MCF 10A (cell line): ENCODE data around the gene TCERG1L. TPM values are rescaled to one million over a fixed set of nuclear protein-coding genes. Genes with fewer than 3 reads are reported as not detected.

Experiments used
- BruUV-seq: library from RNA; stranded (reverse); fragments of 400-500 nt; replicated peaks from 2 replicates; lab custom pipeline; 2021; lab: Mats Ljungman, UMichigan
- CTCF ChIA-PET: fragments of 300-600 bp; sonication (Branson Sonifier 250); formaldehyde crosslinking; extraction: SDS; loops from one replicate; lab custom pipeline; 2021; ENCODE audit warnings: antibody characterized with exemption, inconsistent platforms; lab: Yijun Ruan, JAX
- POLR2A ChIA-PET: fragments of 300-600, 350-650 bp; sonication (Branson Sonifier 250); formaldehyde crosslinking; extraction: SDS; loops from one replicate; lab custom pipeline; 2020; ENCODE audit warnings: antibody characterized with exemption, inconsistent platforms; lab: Yijun Ruan, JAX
- DNase-seq: peaks from one replicate; pipeline ENCODE4 v3.0.0-alpha.2; 2018; ENCODE audit not compliant: unreplicated experiment
- H3K27ac Mint-ChIP-seq: one replicate; pipeline ENCODE4 v1.8.0; 2022; ENCODE audit warnings: mild to moderate bottlenecking, low read depth, mixed read lengths; ENCODE audit not compliant: unreplicated experiment
- H3K27me3 Mint-ChIP-seq: one replicate; pipeline ENCODE4 v1.8.0; 2022; ENCODE audit warnings: mixed read lengths; ENCODE audit not compliant: insufficient read depth, unreplicated experiment
- H3K36me3 Mint-ChIP-seq: one replicate; pipeline ENCODE4 v1.8.0; 2022; ENCODE audit warnings: mild to moderate bottlenecking, moderate library complexity, mixed read lengths; ENCODE audit not compliant: insufficient read depth, unreplicated experiment
- H3K4me1 Mint-ChIP-seq: one replicate; pipeline ENCODE4 v1.8.0; 2022; ENCODE audit warnings: mixed read lengths; ENCODE audit not compliant: insufficient read depth, unreplicated experiment
- H3K4me3 Mint-ChIP-seq: one replicate; pipeline ENCODE4 v1.8.0; 2022; ENCODE audit warnings: mild to moderate bottlenecking, moderate library complexity, mixed read lengths; ENCODE audit not compliant: unreplicated experiment
- H3K9me3 Mint-ChIP-seq: one replicate; pipeline ENCODE4 v1.8.0; 2022; ENCODE audit warnings: mixed read lengths; ENCODE audit not compliant: unreplicated experiment
- intact Hi-C: fragments of 100-400 bp; cut with micrococcal nuclease; formaldehyde crosslinking; loops from 2 replicates; pipeline ENCODE4 v1.14.1; 2022
- total RNA-seq: library from RNA; stranded (reverse); gene quantifications from 2 replicates; pipeline ENCODE4 v1.2.3, GENCODE V29; 2022
- TF ChIP-seq, protein P1 (sequence below): fragments of 200-600 bp; IDR thresholded peaks from one replicate; pipeline ENCODE4 v1.8.0; 2022; ENCODE audit warnings: antibody characterized with exemption, mild to moderate bottlenecking; ENCODE audit not compliant: unreplicated experiment

The TCERG1L gene
- total RNA-seq, 1 experiment from 2014 or later: not detected

DNA sequence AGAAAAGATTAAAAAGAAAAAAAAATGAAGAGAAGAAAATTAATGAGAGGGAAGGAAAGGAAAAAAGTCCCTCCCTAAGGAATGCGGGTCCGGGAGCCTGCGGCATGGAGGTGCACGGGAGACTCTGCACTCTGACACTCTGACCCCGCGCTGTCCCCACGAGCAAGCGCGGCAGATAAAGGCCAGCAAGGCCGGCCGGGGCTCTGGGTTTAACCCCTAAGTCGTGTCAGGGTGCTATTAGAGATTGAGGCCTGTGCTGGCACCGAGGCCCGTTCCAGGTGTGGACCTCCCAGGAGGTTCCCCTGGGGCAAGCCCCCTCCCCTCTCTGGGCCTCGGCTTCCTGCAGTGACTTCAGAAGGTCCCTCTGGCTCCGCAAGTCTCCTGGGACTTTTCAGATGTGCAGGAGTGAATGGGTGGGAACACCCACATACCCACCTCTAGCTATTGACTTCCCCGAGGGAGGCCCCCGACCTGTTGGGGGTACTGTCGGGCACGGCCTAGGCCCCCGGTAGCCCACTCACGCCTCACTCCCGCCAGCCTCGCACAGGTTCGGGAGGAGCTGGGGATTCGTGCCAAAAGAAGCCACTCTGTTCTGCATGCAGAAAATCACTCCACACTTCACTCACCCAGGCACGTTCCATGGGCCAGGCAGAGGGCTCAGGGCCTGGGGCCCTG is 164.1 kb downstream of the TCERG1L start:
- intact Hi-C loops: no loop called here
- no peak for DNase-seq
- H3K27ac Mint-ChIP-seq: no peak overlapping the region
- H3K27me3 Mint-ChIP-seq: no peaks in the 10 kb centered on the region
- CTCF ChIA-PET: no interaction called here
- TF ChIP-seq, protein P1, sequence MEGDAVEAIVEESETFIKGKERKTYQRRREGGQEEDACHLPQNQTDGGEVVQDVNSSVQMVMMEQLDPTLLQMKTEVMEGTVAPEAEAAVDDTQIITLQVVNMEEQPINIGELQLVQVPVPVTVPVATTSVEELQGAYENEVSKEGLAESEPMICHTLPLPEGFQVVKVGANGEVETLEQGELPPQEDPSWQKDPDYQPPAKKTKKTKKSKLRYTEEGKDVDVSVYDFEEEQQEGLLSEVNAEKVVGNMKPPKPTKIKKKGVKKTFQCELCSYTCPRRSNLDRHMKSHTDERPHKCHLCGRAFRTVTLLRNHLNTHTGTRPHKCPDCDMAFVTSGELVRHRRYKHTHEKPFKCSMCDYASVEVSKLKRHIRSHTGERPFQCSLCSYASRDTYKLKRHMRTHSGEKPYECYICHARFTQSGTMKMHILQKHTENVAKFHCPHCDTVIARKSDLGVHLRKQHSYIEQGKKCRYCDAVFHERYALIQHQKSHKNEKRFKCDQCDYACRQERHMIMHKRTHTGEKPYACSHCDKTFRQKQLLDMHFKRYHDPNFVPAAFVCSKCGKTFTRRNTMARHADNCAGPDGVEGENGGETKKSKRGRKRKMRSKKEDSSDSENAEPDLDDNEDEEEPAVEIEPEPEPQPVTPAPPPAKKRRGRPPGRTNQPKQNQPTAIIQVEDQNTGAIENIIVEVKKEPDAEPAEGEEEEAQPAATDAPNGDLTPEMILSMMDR: no peak
- BruUV-seq: no TSS peak
- no peak overlapping the region for H3K4me3 Mint-ChIP-seq
- H3K36me3 Mint-ChIP-seq: no peaks in the 10 kb centered on the region
- peaks cover 39% of the 10 kb centered on the region for H3K9me3 Mint-ChIP-seq
- H3K4me1 Mint-ChIP-seq: no peaks in the 10 kb centered on the region
- POLR2A ChIA-PET: no interaction called here

DNA sequence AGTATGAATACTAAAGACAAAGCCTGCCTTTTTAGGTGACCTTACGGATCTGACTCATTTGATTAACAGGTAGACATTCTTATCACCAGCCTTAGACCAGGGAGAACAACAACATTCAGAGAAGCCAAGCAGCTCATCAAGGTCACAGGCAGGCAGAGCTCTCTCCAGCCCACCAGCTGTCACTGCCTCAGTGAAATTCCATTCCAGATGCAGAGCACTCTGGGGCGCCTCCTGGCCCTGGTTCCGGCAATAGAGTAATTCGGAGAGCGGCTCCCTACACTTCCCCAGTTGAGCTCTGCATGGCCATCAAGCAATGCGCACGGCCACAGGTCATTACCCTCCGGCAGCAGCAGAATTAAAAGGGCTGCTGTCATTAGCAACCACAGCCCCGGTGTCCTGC is 164.7 kb downstream of the TCERG1L start:
- Mint-ChIP-seq H3K27me3 (no peaks in the 10 kb centered on the region), H3K4me3 (no peak overlapping the region), H3K9me3 (peaks cover 33% of the 10 kb centered on the region), H3K4me1 (no peaks in the 10 kb centered on the region), H3K36me3 (no peaks in the 10 kb centered on the region), H3K27ac (no peak overlapping the region)
- ChIA-PET POLR2A (no interaction called here), CTCF (no interaction called here)
- intact Hi-C loops: no loop called here
- DNase-seq: no peak
- TF ChIP-seq, protein P1: no peak
- BruUV-seq: no TSS peak

DNA sequence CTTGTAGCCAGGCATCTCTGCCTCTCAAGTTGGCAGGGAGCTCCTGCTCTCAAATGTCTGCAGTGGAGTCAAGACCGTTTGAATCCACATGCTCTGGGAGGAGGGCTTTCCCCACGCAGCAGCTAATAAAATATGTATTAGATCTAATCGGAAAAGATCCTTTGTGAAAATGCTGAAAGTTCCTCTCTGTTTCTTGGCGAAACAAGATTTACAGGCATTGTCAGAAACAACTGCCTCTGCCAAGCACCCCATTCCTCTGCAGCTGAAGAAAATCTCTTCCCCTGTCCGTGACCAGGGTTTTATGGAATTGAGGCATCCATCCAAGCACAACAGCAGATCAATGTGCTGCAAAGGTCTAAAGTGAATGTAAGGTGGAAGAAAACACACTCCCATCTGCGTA is 165.8 kb downstream of the TCERG1L start:
- Mint-ChIP-seq H3K27me3 (no peaks in the 10 kb centered on the region), H3K36me3 (no peaks in the 10 kb centered on the region), H3K9me3 (peaks cover 25% of the 10 kb centered on the region), H3K4me1 (no peaks in the 10 kb centered on the region), H3K4me3 (no peak overlapping the region), H3K27ac (no peak overlapping the region)
- TF ChIP-seq, protein P1: no peak
- BruUV-seq: no TSS peak
- ChIA-PET POLR2A (no interaction called here), CTCF (interaction anchor here (1.1 kb wide), 1 partner anchor 11 kb away, joined by 3 read pairs; no protein-coding TSS in a partner anchor)
- no peak for DNase-seq
- intact Hi-C loops: no loop called here

DNA sequence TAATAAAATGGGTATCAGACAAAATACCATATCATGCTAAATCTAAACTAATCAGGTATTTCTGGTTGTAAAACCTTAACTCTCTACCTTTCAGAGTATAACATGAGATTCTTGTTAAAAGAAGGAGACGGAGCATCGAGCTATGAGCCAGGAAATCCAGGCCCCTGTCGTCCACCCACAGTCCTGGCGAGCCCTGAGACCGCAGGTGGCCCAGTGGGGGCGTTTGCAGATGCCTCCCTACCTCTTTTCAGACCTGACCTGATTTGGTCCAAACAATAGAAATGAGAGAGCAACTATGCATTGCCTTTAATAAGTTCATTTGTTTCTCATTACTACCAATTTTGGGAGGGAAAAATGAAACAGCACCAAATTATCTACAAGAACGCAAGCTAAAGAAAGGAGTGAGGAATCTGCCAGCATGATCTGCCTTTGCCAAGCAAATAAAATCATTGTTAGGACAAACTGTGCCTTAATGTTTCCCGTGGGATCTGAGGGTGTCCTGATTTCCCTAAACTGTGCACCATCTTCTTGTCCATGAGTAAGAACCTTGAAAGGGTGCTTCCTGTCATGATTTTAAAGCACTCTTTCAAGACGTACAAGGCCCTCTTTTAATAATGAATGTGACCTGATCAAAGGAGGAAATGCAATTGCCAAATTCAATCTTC is 166.7 kb downstream of the TCERG1L start:
- Mint-ChIP-seq H3K9me3 (peaks cover 23% of the 10 kb centered on the region), H3K4me3 (no peak overlapping the region), H3K27me3 (peaks cover 3% of the 10 kb centered on the region), H3K36me3 (no peaks in the 10 kb centered on the region), H3K4me1 (no peaks in the 10 kb centered on the region), H3K27ac (no peak overlapping the region)
- BruUV-seq: no TSS peak
- POLR2A ChIA-PET: no interaction called here
- no peak for DNase-seq
- intact Hi-C loops: no loop called here
- CTCF ChIA-PET: interaction anchor here (1.1 kb wide), 1 partner anchor 10 kb away, joined by 3 read pairs; no protein-coding TSS in a partner anchor
- TF ChIP-seq, protein P1: no peak
